Hematopoietic multipotent progenitor cell treated with erythropoietin and hydrocortisone succinate and interleukin-3 and kit ligand, for 15 days (in vitro differentiated cells): ENCODE data around the gene RELN.

Experiments used
- DNase-seq: peaks from one replicate; pipeline ENCODE4 v3.0.0-alpha.2; 2015; ENCODE audit warnings: low spot score

The RELN gene

DNA sequence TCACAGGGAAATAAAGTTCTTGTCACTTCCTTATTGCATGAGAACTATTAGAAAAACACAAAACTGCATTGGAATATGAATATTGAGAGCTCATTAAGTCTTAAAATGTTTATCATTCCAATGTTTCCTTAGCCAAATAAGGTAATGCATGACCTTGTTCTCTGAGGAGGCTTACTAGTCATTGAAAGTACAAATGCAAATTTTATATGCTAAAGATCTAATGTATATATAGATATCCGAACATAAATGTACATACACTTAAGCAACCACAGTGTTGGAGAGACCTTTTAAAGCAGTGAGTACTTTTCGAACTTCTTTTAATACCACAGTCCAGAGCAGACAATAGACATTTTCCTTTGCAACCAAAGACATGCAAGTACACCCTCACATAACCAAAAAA lies 96.1 kb downstream of the RELN start:
- DNase-seq, result no peak

DNA sequence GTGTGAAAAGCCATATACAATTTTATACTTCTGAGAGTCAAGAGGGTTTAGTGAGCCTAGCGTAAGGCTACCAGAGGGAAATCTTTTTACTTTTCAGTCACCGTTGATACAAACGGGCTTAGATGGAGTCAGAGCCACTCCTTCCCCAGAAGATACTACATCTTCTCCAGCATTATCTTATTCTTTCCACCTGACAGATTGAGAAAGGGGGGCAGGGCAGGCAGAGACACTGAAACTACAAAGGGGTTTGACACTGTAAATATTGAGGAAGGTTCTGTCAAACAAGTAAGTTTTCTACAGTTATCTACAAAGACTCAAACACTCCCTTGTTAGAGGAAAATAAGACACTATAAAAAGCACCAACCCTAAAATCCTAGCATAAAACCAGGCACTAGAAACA lies 100.0 kb downstream of the RELN start:
- no peak for DNase-seq

DNA sequence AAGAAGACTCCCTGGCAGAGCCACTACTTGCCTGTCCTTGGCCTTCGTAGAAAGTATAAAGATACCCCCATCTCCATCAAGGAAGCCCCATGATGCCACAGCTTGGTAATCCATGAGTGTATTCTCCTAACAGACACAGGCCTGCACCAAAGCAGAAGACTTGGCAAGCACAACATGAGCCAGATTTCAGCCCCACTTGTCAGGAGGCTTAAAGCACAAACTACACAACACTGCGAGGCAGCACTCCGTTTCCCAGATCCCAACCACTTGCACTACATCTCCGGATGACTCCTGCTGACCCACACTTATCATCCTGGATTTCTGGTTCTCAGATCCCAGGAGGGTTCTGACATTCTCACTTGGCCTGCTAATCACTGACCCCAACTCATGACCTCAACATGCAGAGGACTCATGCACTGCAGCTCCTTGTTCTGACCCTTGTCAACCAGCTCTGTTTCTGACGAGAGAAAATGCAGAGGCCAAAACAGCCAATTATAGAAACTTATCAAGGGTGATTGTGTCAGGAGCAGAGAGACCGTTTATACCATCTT lies 100.8 kb downstream of the RELN start:
- DNase-seq, result no peak

DNA sequence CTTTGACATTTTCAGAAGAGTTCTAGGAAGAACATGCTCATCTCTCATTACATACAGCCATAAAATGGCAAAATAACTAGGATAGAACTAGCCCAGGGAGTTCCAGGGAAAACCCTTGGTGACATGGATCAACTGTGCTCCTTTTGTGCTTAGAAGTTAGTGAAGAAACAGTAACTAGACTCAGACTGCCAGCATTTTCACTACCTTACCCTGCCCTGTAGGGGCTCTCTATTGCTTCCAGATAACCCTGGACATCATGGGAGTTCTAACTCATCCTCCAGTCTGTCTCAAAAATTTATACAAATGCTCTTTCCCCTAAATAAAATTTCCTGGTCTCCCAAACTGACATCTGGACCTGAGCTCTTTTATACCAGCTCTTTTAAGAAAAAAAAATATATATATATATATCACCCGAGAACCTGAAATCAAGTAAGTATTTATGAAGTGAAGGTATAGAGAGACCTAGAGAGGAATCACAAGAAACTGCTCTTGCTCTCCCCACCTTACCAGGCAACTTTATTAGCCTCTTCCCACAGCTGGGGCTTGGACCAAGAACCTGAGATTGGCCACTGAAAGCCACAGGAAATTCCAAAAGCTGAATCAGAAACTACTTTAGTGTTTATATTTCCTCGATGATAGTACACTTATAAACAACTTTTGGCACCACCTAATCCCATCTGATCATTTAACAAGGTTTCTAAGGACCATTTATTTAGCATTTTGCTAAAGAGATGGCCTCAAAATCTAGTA lies 101.4 kb downstream of the RELN start:
- DNase-seq, result no peak

DNA sequence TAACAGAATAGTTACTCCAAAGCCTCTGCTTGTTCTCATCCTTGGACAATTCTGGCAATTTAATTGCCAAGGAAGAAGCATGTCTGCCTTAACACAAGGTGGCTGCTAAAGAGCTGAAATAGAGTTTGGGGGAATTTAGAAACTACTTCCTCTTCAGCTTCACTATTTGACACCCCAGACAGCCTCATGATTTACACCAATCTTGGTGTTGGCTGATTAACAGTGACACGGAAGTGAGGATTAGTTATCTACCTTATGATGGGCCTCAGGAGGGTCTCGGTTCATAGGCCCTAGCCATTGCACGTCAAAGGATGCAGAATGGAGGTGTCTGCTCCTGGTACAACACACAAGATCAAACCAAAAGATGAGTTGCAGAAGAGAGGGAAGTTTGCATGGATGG lies 102.4 kb downstream of the RELN start:
- no peak for DNase-seq

DNA sequence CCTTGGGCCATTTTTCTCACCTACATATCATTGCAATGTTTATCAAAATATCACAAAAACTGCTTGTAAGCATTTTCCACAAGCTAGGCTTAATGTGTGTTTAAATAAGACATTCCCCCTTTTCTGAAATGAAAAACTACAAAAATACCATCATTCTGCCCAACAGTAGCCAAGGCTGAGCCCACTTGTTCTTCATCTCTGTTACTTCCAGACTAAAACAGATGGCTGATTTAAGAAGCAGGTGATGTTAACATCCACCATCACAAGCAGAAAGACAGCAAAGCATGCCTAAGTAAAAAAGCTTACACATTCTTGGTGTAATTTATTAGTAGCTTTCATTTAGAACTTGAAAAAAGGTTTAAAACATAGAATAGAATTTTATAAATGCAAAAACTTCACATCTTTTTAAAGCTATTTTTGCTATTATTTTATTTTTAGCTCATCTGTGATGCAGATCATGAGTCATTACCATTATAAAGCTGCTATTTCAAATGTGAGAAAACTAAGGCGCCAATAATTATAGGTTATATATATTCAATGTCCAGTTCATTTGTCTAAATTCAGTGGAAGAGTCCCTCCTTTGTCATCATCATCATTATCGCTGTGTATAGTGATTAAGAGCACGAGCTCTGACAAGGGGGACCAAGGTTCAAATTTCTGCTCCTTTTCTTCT lies 109.4 kb downstream of the RELN start:
- no peak for DNase-seq

DNA sequence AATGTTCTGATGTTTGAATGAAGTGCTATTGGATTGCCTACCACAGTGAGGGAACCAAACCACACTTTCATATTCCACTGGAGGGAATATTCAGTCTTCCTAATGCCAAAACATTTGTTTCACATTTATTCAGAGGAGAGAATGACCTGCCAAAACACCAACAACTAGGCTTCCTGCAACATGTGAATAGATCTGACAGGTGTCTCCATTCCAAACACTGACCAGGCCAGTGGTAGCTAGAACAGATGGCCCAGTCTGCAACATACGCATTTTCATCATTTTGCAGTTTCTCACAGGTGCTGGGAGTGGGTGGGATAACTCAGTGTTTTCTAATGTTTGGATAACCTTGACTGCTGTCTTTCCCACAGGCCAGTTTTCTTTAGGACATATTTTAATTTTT lies 110.0 kb downstream of the RELN start:
- DNase-seq, result no peak

DNA sequence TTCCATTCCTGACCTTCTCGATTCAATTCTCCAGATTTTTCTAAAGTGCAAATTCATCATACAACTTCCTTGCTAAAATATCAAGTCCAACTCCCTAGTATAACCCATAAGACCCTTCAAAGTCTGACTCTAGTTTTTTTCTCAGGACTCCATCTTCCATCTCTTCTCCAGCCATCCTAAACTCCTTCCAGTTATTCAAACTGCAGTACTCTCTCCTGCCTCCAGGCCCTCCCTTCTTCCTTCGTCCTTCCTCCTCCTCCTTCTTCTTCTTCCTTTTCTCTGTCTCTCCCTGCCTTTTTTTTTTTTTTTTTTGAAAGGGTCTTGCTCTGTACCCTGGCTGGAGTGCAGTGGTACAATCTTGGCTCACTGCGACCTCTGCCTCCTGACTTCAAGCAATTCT lies 111.9 kb downstream of the RELN start:
- no peak for DNase-seq

DNA sequence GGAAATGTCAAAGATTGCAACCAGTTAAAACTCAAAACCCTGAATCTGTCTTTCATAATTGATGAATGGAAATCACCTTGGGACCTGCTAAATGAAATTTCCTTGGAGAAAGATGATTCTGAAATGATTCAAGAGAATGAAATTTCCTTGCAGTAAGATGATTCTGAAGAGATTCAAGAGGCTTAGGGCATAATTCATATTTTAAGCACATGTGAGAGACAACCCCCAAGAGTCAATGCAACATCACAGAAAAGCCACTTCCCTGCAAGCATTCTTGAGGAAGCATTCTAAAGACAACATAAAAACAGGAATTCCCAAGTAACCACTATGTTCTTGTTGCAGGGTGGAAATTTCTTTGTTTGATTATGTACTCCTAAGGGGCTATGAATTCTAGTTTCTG lies 113.7 kb downstream of the RELN start:
- DNase-seq, result no peak

DNA sequence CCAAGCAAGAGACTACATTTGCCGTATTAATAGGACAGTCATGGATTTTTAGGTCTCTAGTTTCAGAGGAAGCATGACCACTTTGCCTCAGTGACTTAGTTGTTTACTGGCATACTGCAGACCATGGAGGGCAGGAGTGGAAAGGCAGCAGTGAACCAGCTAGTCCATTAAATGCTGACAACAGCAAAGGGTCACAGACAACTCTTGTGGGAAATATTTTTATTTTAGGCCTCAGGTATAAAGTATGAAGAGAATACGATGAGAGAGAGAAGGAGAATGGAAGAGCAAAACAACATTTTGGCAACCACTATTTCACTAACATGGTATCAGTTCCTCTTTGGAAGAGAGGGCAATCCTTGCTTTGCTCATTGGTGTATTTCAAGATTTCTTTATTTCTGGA lies 118.0 kb downstream of the RELN start:
- DNase-seq, result no peak

DNA sequence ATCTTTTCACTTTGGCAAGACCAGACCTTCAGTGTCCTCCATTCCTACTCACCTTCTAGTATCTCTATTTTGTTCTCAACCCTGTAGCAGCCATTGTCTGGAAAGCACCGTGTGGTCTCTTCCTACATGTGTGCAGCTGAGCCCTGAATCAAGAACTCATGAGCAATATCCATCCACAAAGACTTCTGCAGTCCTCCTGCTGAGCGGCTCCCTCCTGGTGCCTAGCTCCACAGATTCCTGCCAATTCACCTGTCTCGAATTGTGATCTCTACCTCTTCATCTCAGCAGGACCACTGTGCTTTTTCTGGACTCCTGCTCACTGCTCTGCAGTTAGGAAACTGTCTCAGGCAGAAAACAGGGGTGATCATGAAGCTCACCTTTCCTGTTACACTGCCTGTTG lies 118.8 kb downstream of the RELN start:
- no peak for DNase-seq

DNA sequence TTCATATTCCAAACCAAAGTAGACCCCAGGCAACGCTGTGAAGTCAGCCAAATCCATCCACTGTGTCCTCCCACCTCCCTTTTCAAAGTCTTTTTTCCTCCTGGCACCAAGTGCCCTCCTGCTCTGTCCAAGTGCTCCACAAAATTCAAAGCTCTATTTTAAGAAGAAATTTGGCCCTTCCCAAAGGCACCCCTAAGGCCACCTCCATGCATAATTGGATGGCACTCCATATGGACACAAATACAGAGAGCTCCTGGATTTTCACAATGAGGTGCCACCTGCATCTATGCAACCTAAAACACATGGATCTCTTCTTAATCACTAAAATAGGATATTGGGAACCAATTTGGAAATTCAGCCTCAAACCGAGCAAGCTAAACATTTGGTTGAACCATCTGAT lies 121.6 kb downstream of the RELN start:
- DNase-seq, result no peak

DNA sequence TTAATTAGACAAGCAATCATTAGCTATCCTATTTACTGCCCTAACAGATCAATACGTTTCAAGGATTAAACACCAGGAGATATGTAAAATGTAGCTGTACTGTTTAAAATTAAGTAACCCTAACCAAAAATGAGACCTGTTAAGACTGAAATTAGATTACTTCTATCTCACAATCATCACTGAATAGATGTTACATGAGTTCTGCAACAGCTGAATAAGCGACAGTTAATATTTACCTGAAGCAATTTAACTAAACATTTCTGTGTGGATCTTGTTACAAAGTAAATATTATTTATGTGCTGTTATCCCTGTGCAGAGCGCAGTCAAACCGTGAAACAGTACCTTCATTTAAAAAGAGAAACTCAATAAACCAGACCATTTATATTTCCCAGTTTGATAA lies 122.5 kb downstream of the RELN start:
- no peak for DNase-seq

DNA sequence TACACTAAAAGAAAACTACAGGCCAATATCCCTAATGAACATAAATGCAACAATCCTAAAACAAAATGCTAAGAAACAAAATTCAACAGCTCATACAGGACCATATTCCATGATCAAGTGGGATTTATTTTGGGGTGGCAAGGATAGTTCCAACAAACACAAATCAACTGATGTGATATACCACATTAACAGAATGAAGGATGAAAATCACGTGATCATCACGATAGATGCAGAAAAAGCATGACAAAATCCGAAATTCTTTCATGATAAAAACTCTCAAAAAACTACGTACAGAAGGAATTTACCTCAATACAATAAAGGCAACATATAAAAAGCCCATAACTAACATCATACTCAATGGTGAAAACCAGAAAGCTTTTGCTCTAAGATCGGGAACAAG lies 124.0 kb downstream of the RELN start:
- DNase-seq, result no peak

DNA sequence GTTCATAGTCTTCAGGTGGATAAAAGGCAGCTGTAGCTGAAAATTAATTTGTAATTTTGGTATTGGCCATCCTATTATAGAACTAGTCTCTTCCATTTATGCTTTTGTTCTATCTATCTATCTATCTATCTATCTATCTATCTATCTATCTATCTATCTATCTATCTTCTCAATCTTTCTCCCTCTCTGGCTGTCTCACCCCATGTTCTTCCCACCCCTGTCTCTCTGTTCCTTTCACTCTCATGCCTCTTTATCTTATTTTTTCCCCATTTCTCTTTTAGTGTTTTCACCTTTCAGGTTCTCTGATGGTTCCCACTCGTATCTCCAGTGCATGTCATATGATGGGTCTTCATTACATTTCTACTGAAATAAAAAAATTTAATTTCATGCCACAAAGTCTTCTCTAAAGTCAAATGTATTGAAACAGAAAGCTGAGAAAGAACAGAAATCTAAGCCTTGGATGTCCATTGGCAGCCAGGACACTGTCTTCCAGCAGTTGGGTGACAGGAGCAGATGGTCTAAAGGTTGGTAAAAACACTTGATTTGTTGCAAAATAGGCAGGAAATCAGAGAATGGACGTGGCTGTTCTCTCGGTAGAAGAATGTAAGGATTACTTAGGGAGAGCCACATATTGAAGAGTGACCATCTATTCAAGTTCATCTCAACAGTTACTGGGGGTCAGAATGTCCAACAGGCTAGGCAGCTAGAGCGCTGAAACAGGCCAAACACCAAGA lies 127.0 kb downstream of the RELN start:
- DNase-seq, result no peak

DNA sequence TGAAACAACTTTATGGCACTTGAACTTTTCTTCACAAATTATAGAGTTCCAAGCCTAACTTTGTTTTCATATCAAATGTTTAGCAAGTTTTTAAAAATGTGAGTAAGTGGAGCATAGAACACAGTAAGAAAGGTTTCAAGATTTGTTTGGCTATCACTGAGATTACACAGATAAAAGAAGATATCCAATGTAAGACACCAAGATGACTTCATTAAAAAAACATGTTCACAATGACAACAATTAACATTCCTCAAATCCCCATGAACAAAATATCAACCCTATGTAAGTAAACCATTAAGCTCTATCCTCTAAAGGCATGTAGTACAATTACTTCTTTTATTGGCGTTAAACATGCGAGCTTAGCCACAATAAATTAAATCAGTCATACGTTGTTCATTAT lies 129.7 kb downstream of the RELN start:
- no peak for DNase-seq

DNA sequence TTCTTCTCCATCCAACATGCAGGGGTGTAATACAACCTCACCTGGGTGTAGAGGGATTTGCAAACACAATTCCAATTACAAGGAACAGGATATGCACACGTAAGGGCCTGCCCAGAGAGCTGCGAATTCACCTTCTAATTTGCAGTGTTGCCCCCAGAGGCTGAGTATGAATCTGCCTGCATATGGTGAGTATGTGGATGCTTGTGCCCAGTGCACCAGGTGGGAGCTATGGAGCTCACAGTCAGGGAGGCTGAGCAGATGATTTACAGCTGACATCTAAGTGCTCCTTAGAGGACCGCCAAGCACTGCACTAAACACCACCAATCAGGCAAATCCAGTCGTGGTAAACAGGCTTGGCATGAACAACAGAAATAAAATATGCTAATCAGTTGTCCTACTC lies 132.0 kb downstream of the RELN start:
- no peak for DNase-seq

DNA sequence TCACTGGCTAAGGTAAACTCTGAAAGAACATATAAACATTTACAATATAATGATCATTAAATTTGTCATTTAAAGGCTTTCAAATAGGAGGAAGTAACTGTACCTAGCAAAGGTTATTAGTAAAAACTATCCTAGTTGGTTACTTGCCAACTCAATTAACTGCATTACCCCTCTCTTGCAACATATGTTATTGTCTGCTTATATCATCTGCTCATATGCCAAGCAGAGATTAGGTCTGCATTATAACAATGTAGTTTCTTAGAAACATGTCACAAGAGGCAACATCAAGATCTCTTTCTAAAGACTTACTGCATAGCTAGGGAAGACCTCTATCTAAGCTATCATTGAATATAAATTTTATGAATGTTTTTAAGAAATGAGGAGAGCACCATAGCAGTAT lies 132.5 kb downstream of the RELN start:
- DNase-seq, result no peak

DNA sequence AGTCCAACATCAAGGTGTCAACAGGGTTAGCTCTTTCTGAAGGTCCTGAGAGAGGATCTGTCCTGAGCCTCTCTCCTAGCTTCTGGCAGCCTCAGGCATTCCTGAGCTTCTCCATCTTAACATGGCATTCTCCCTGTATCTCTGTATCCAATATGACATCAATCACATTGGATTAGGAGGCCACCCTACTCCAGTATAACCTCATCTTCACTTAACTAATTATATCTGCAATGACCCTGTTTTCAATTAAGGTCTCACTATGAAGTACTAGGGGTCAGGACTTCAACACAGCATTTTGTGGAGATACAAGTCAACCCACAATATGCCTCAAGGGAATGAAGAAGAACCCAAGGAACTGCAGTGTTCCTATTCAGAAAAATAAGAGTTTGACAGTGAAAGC lies 133.8 kb downstream of the RELN start:
- DNase-seq, result no peak

DNA sequence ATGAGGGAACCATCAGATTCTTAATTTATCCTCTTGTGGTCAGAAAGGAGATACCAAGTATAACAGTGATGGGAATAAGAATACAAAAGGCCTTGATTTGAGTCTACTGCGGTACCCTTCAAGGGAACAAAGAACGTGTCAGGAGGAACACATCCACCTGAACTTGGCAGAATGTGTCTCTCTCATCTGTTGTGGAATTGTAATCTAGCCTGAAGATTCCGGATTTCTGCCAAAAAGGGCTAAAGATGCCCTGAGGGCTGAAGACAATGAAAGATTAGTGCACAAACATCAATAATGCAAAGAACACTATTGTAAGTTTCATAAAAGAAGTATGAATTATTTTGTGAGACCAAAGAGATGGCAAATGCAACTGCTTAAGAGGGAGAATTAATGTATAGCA lies 134.8 kb downstream of the RELN start:
- no peak for DNase-seq

DNA sequence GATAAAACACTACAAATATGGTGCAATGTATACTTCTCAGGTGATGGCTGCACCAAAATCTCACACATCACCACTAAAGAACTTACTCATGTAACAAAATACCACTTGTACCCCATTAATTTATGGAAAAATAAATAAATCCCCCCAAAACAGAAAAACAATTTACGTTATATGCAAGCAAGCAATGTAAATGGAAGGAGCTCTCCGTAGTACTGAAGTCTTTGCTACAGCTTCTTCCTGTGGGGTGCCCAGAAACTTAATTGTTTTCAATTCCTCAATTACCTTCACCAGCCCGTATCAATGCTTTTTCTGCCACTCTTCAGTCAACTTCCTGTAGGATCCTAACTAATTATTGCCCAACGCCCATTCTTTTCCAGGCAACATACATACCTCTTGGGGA lies 138.1 kb downstream of the RELN start:
- no peak for DNase-seq

DNA sequence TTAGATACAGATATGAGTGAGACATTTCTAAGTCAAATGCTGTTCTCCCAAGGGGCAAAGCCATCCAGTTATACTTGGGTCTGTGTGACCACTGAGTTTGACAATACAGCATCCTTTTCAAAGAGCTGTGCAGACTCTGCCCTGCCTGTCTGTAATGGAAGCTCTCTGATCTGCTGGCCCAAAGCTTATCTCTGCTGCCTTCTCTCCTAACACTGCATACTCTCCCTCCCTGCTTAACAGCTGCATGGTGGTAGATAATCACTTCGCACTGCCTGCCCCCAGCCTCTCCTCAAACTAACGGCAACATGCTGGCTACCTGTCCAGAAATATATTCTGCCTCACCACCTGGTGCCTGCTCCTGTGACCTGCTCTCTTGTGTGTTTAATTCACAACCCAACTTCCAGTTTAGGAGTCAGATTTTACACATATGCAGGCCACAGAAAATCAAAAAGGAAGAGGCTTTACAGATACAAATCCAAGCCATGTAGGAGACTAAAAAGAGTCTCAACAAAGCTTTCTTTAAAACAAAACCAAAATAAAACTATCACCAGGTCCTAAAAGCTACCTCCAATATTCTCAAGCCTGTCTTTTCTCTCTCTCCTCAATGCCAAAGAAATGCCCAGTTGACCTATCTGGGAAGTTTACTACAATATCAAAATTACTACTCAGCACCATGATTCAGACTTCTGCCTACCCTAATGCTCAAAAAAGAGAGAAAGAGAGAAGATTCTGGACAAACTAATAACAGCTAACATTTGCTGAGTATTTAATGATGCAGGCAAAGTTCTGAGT lies 145.6 kb downstream of the RELN start:
- DNase-seq, result peak; percentile 76
